ENCODE results near the gene ZNF804B. TPM values are rescaled to one million over a fixed set of nuclear protein-coding genes. Genes with fewer than 3 reads are reported as not detected.
"Not testable (repeated sequence)": the region's sequence is repeated elsewhere in the genome, so short reads cannot be mapped to it uniquely, and the experiment has no call there.

The ZNF804B gene
- total RNA-seq, 1 donor from 2014 or later = not detected

- DNase-seq (no peak), ATAC-seq (no peak)
- intact Hi-C loops (cut with micrococcal nuclease) = no loop called here
Observed at GRCh38 chr7:89182116-89182515, 422.6 kb downstream of the ZNF804B start.

GRCh38 chr7:89183712-89184111, 424.2 kb downstream of the ZNF804B start:
- ATAC-seq (no peak), DNase-seq (no peak)
- intact Hi-C loops (cut with micrococcal nuclease) = no loop called here

GRCh38 chr7:89200758-89201157, 441.3 kb downstream of the ZNF804B start:
- no peak for ATAC-seq
- no peak for DNase-seq
- intact Hi-C loops (cut with micrococcal nuclease) = no loop called here

GRCh38 chr7:89223900-89224395, 464.4 kb downstream of the ZNF804B start:
- DNase-seq = no peak
- no peak for ATAC-seq
- intact Hi-C loops (cut with micrococcal nuclease) = no loop called here

GRCh38 chr7:89228688-89229171, 469.2 kb downstream of the ZNF804B start:
- DNase-seq; ATAC-seq; intact Hi-C loops (cut with micrococcal nuclease): not testable (repeated sequence)

GRCh38 chr7:89238156-89238555, 478.7 kb downstream of the ZNF804B start:
- no peak for ATAC-seq

GRCh38 chr7:89246196-89246595, 486.7 kb downstream of the ZNF804B start:
- ATAC-seq = no peak
- no peak for DNase-seq
- intact Hi-C loops (cut with micrococcal nuclease) = no loop called here

More at GRCh38 chr7:89238156-89238555, 478.7 kb downstream of the ZNF804B start:
- DNase-seq = no peak
- intact Hi-C loops (cut with micrococcal nuclease) = no loop called here

- ATAC-seq = no peak
- DNase-seq = no peak
- intact Hi-C loops (cut with micrococcal nuclease) = no loop called here
Observed at GRCh38 chr7:89247207-89247606, 487.7 kb downstream of the ZNF804B start.

GRCh38 chr7:89259085-89259484, 499.6 kb downstream of the ZNF804B start:
- DNase-seq (no peak), ATAC-seq (no peak)
- intact Hi-C loops (cut with micrococcal nuclease) = no loop called here

- DNase-seq (no peak), ATAC-seq (no peak)
- intact Hi-C loops (cut with micrococcal nuclease) = no loop called here
Observed at GRCh38 chr7:89264126-89264525, 504.6 kb downstream of the ZNF804B start.

- DNase-seq (no peak), ATAC-seq (no peak)
- intact Hi-C loops (cut with micrococcal nuclease) = no loop called here
Observed at GRCh38 chr7:89265631-89266030, 506.1 kb downstream of the ZNF804B start.

GRCh38 chr7:89283302-89283701, 523.8 kb downstream of the ZNF804B start:
- no peak for ATAC-seq
- no peak for DNase-seq

GRCh38 chr7:89308535-89308934, 549.0 kb downstream of the ZNF804B start:
- intact Hi-C loops (cut with micrococcal nuclease) = no loop called here
- DNase-seq (no peak), ATAC-seq (no peak)

More at GRCh38 chr7:89283302-89283701, 523.8 kb downstream of the ZNF804B start:
- intact Hi-C loops (cut with micrococcal nuclease) = no loop called here

GRCh38 chr7:89311886-89312285, 552.4 kb downstream of the ZNF804B start:
- ATAC-seq (no peak), DNase-seq (no peak)
- intact Hi-C loops (cut with micrococcal nuclease) = no loop called here

- DNase-seq (no peak), ATAC-seq (no peak)
- intact Hi-C loops (cut with micrococcal nuclease) = no loop called here
Observed at GRCh38 chr7:89312551-89312950, 553.1 kb downstream of the ZNF804B start.

- DNase-seq = no peak
- no peak for ATAC-seq
- intact Hi-C loops (cut with micrococcal nuclease) = no loop called here
Observed at GRCh38 chr7:89316584-89317251, 557.2 kb downstream of the ZNF804B start.

GRCh38 chr7:89332026-89332425, 572.5 kb downstream of the ZNF804B start:
- no peak for ATAC-seq
- intact Hi-C loops (cut with micrococcal nuclease) = no loop called here
- DNase-seq = no peak

GRCh38 chr7:89334797-89335196, 575.3 kb downstream of the ZNF804B start:
- ATAC-seq (no peak), DNase-seq (no peak)
- intact Hi-C loops (cut with micrococcal nuclease) = no loop called here

- no peak for ATAC-seq
- intact Hi-C loops (cut with micrococcal nuclease) = no loop called here
- DNase-seq = no peak
Observed at GRCh38 chr7:89335490-89335889, 576.0 kb downstream of the ZNF804B start.

GRCh38 chr7:89336121-89336520, 576.6 kb downstream of the ZNF804B start:
- intact Hi-C loops (cut with micrococcal nuclease) = no loop called here
- ATAC-seq (no peak), DNase-seq (no peak)

GRCh38 chr7:89339748-89340147, 580.2 kb downstream of the ZNF804B start:
- intact Hi-C loops (cut with micrococcal nuclease) = no loop called here
- ATAC-seq (no peak), DNase-seq (no peak)

Data from left ventricle myocardium superior (tissue), 1 donor.